Hindlimb muscle (tissue), 1 donor: ENCODE results near the gene LCN15. TPM values are rescaled to one million over a fixed set of nuclear protein-coding genes. Genes with fewer than 3 reads are reported as not detected.
A peak's percentile ranks its signal among the peaks of the same experiment; 100 is the strongest.
"Not testable (repeated sequence)": the region's sequence is repeated elsewhere in the genome, so short reads cannot be mapped to it uniquely, and the experiment has no call there.

Experiments used
- DNase-seq: peaks from one replicate; pipeline ENCODE4 v3.0.0-alpha.2; 2013
- polyA plus RNA-seq: library from polyadenylated mRNA; unstranded; fragments of 120-200 nt; gene quantifications from one replicate; pipeline ENCODE4 v1.2.1, GENCODE V29; 2013; ENCODE audit not compliant: insufficient read length

LCN15 gene
- polyA plus RNA-seq, 1 donor, result 0.62 TPM

- no peak for DNase-seq
Observed at GRCh38 chr9:136774416-136775045, 10.2 kb upstream of the LCN15 start.

GRCh38 chr9:136773386-136774044 lies 9.2 kb upstream of the LCN15 start:
- no peak for DNase-seq

GRCh38 chr9:136771907-136772415 lies 7.6 kb upstream of the LCN15 start:
- no peak for DNase-seq

- DNase-seq, result no peak
Observed at GRCh38 chr9:136769710-136770191, 5.4 kb upstream of the LCN15 start.

GRCh38 chr9:136766410-136767120 lies 2.2 kb upstream of the LCN15 start:
- DNase-seq, result peak; percentile 55

GRCh38 chr9:136765745-136766409 lies 1.6 kb upstream of the LCN15 start:
- DNase-seq, result not testable (repeated sequence)

- no peak for DNase-seq
Observed at GRCh38 chr9:136765041-136765440, 723 bp upstream of the LCN15 start.

- no peak for DNase-seq
Observed at GRCh38 chr9:136763649-136764035, 676 bp downstream of the LCN15 start.

GRCh38 chr9:136762915-136763648 lies 1.2 kb downstream of the LCN15 start:
- no peak for DNase-seq

- no peak for DNase-seq
Observed at GRCh38 chr9:136762221-136762691, 2.1 kb downstream of the LCN15 start.

- no peak for DNase-seq
Observed at GRCh38 chr9:136761545-136761981, 2.8 kb downstream of the LCN15 start.

- peak; percentile 22 for DNase-seq
Observed at GRCh38 chr9:136760834-136761544, 3.3 kb downstream of the LCN15 start.

GRCh38 chr9:136760424-136760823 lies 3.9 kb downstream of the LCN15 start:
- DNase-seq, result no peak

- no peak for DNase-seq
Observed at GRCh38 chr9:136759436-136760325, 4.6 kb downstream of the LCN15 start.

- DNase-seq, result no peak
Observed at GRCh38 chr9:136759001-136759400, 5.3 kb downstream of the LCN15 start.

GRCh38 chr9:136757751-136758140 lies 6.6 kb downstream of the LCN15 start:
- DNase-seq, result no peak

- no peak for DNase-seq
Observed at GRCh38 chr9:136757328-136757727, 7.0 kb downstream of the LCN15 start.

- no peak for DNase-seq
Observed at GRCh38 chr9:136756836-136757235, 7.5 kb downstream of the LCN15 start.

- no peak for DNase-seq
Observed at GRCh38 chr9:136756134-136756438, 8.2 kb downstream of the LCN15 start.
